WTC11 (cell line): ENCODE results near the gene HLA-C. TPM values are rescaled to one million over a fixed set of nuclear protein-coding genes. Genes with fewer than 3 reads are reported as not detected.

Experiments
- ATAC-seq: fragments of 200-7000 bp; cut with Tn5 transposase; 2 replicates; pipeline ENCODE4 v1.10.0; 2021; ENCODE audit warnings: mild to moderate bottlenecking, moderate library complexity
- CTCF ChIA-PET: fragments of 300-600 bp; sonication (Branson Sonifier 250); formaldehyde crosslinking; loops from one replicate; lab custom pipeline; 2021; ENCODE audit warnings: antibody characterized with exemption; lab: Charles Lee
- POLR2A ChIA-PET: fragments of 350-600 bp; sonication (Branson Sonifier 250); formaldehyde crosslinking; loops from one replicate; lab custom pipeline; 2021; ENCODE audit warnings: antibody characterized with exemption; lab: Charles Lee
- DNase-seq: peaks from one replicate; pipeline ENCODE4 v3.0.0; 2021; ENCODE audit warnings: low spot score
- H3K27ac Mint-ChIP-seq: 2 replicates; pipeline ENCODE4 v1.8.0; 2021; ENCODE audit warnings: mixed read lengths
- H3K27me3 Mint-ChIP-seq: 2 replicates; pipeline ENCODE4 v1.8.0; 2021; ENCODE audit warnings: low read depth, mild to moderate bottlenecking, moderate library complexity, mixed read lengths
- H3K36me3 Mint-ChIP-seq: 2 replicates; pipeline ENCODE4 v1.8.0; 2021; ENCODE audit warnings: mixed read lengths
- H3K4me1 Mint-ChIP-seq: 2 replicates; pipeline ENCODE4 v1.8.0; 2022; ENCODE audit warnings: mixed read lengths
- H3K4me3 Mint-ChIP-seq: 2 replicates; pipeline ENCODE4 v1.8.0; 2021; ENCODE audit warnings: mild to moderate bottlenecking, moderate library complexity, mixed read lengths
- H3K9me3 Mint-ChIP-seq: 2 replicates; pipeline ENCODE4 v1.8.0; 2021; ENCODE audit warnings: mixed read lengths
- AFF4 ChIP-seq: sonication (generic); formaldehyde crosslinking; IDR thresholded peaks from 2 replicates; pipeline ENCODE4 v1.8.1; 2023; ENCODE audit warnings: mild to moderate bottlenecking, missing genetic modification reagents, borderline replicate concordance
- AR ChIP-seq: fragments of 250-450 bp; sonication (Bioruptor Pico); IDR thresholded peaks from 2 replicates; pipeline ENCODE4 v1.9.0; 2021; ENCODE audit warnings: mild to moderate bottlenecking
- ATF1 ChIP-seq: sonication (generic); formaldehyde crosslinking; IDR thresholded peaks from 2 replicates; pipeline ENCODE4 v1.8.1; 2023; ENCODE audit warnings: mild to moderate bottlenecking, moderate library complexity, missing genetic modification reagents
- ATF6 ChIP-seq: sonication (generic); formaldehyde crosslinking; IDR thresholded peaks from 2 replicates; pipeline ENCODE4 v1.8.1; 2023; ENCODE audit warnings: mild to moderate bottlenecking, missing genetic modification reagents
- CREB1 ChIP-seq: sonication (generic); formaldehyde crosslinking; IDR thresholded peaks from 2 replicates; pipeline ENCODE4 v1.8.0; 2023; ENCODE audit warnings: mild to moderate bottlenecking, missing genetic modification reagents
- FOXJ3 ChIP-seq: sonication (generic); formaldehyde crosslinking; IDR thresholded peaks from 2 replicates; pipeline ENCODE4 v1.9.0; 2021; ENCODE audit warnings: missing genetic modification reagents, mild to moderate bottlenecking, borderline replicate concordance
- FOXK1 ChIP-seq: sonication (generic); formaldehyde crosslinking; IDR thresholded peaks from 2 replicates; pipeline ENCODE4 v1.8.0; 2022; ENCODE audit warnings: mild to moderate bottlenecking, moderate library complexity, missing genetic modification reagents
- GRHL2 ChIP-seq: fragments of 250-450 bp; sonication (Bioruptor Pico); IDR thresholded peaks from 2 replicates; pipeline ENCODE4 v1.8.0; 2022; ENCODE audit warnings: mild to moderate bottlenecking, moderate library complexity; ENCODE audit not compliant: insufficient replicate concordance, severe bottlenecking
- HMGA2 ChIP-seq: fragments of 250-450 bp; sonication (Bioruptor Pico); IDR thresholded peaks from 2 replicates; pipeline ENCODE4 v1.4.0; 2021; ENCODE audit warnings: mild to moderate bottlenecking, moderate library complexity
- IRF2 ChIP-seq: sonication (generic); formaldehyde crosslinking; IDR thresholded peaks from 2 replicates; pipeline ENCODE4 v1.8.0; 2022; ENCODE audit warnings: low read depth, missing genetic modification reagents, borderline replicate concordance
- NFATC4 ChIP-seq: fragments of 250-450 bp; sonication (Bioruptor Pico); IDR thresholded peaks from 2 replicates; pipeline ENCODE4 v1.9.0; 2021; ENCODE audit warnings: mild to moderate bottlenecking
- RORB ChIP-seq: fragments of 250-450 bp; sonication (Bioruptor Pico); IDR thresholded peaks from 2 replicates; pipeline ENCODE4 v1.9.0; 2021; ENCODE audit warnings: mild to moderate bottlenecking
- TCF7 ChIP-seq: sonication (generic); formaldehyde crosslinking; IDR thresholded peaks from 2 replicates; pipeline ENCODE4 v1.8.0; 2022; ENCODE audit warnings: mild to moderate bottlenecking, low read depth, missing genetic modification reagents, moderate library complexity
- TEAD1 ChIP-seq: sonication (generic); formaldehyde crosslinking; IDR thresholded peaks from 2 replicates; pipeline ENCODE4 v1.8.0; 2022; ENCODE audit warnings: mild to moderate bottlenecking, missing genetic modification reagents
- ZNF232 ChIP-seq: sonication (generic); formaldehyde crosslinking; IDR thresholded peaks from 2 replicates; pipeline ENCODE4 v1.8.0; 2022; ENCODE audit warnings: mild to moderate bottlenecking, missing genetic modification reagents
- ZNF281 ChIP-seq: sonication (generic); formaldehyde crosslinking; IDR thresholded peaks from 2 replicates; pipeline ENCODE4 v1.8.0; 2023; ENCODE audit warnings: mild to moderate bottlenecking, missing genetic modification reagents
- ZNF396 ChIP-seq: fragments of 250-450 bp; sonication (Bioruptor Pico); IDR thresholded peaks from 2 replicates; pipeline ENCODE4 v1.8.0; 2021; ENCODE audit warnings: mild to moderate bottlenecking, moderate library complexity, borderline replicate concordance
- ZNF423 ChIP-seq: fragments of 250-450 bp; sonication (Bioruptor Pico); IDR thresholded peaks from 2 replicates; pipeline ENCODE4 v2.1.2; 2022; ENCODE audit warnings: mild to moderate bottlenecking, moderate library complexity
- total RNA-seq: library from RNA; stranded (reverse); gene quantifications from 3 replicates; pipeline ENCODE4 v1.2.3, GENCODE V29; 2021

HLA-C gene
- total RNA-seq, 1 experiment from 2014 or later = 82.9 TPM

- DNase-seq (no peak), ATAC-seq (no peak)
- Mint-ChIP-seq H3K4me1 (no peaks in the 10 kb centered on the region), H3K27ac (no peak overlapping the region), H3K36me3 (no peaks in the 10 kb centered on the region), H3K27me3 (peaks cover 45% of the 10 kb centered on the region), H3K4me3 (peak overlapping the region; percentile 72), H3K9me3 (no peaks in the 10 kb centered on the region)
- CTCF ChIA-PET = interaction anchor here (0.6 to 3.0 kb wide), 3 partner anchors 57 to 222 kb away, joined by 3 to 11 read pairs (median 5); no protein-coding TSS in a partner anchor
- POLR2A ChIA-PET = no interaction called here
- no peak for TF ChIP-seq RORB (CRISPR knock-in tag)
- no peak for TF ChIP-seq ATF1 (CRISPR knock-in tag)
- no peak for TF ChIP-seq ZNF232 (CRISPR knock-in tag)
- TF ChIP-seq HMGA2 (CRISPR knock-in tag) = no peak
- no peak for TF ChIP-seq ZNF396 (CRISPR knock-in tag)
- no peak for TF ChIP-seq CREB1
- no peak for TF ChIP-seq TEAD1 (CRISPR knock-in tag)
- no peak for TF ChIP-seq NFATC4 (CRISPR knock-in tag)
- no peak for TF ChIP-seq ZNF423 (CRISPR knock-in tag)
- TF ChIP-seq AR = no peak
- TF ChIP-seq ZNF281 (CRISPR knock-in tag) = no peak
- TF ChIP-seq AFF4 (CRISPR knock-in tag) = no peak
- TF ChIP-seq FOXJ3 = no peak
- TF ChIP-seq IRF2 = no peak
- TF ChIP-seq FOXK1 (CRISPR knock-in tag) = no peak
- no peak for TF ChIP-seq TCF7 (CRISPR knock-in tag)
Measured at GRCh38 chr6:31309641-31310040, 37.7 kb upstream of the HLA-C start.

GRCh38 chr6:31308845-31309175 lies 36.9 kb upstream of the HLA-C start:
- Mint-ChIP-seq H3K9me3 (no peaks in the 10 kb centered on the region), H3K4me1 (no peaks in the 10 kb centered on the region), H3K36me3 (no peaks in the 10 kb centered on the region), H3K4me3 (peak overlapping the region; percentile 72), H3K27ac (no peak overlapping the region), H3K27me3 (peaks cover 45% of the 10 kb centered on the region)
- POLR2A ChIA-PET = no interaction called here
- ATAC-seq = peak; percentile 13
- TF ChIP-seq ATF6 (no peak), ZNF281 (CRISPR knock-in tag) (no peak), GRHL2 (CRISPR knock-in tag) (no peak)
- CTCF ChIA-PET = interaction anchor here (1.2 to 3.0 kb wide), 3 partner anchors 36 to 115 kb away, joined by 3 to 11 read pairs (median 5); no protein-coding TSS in a partner anchor
- DNase-seq = no peak
